Right lobe of liver (tissue), 4 donors: ENCODE data around the gene ARL15.

Source experiments
- CTCF ChIP-seq, 4 donors: fragments of 200-600 bp in 3 of 4; fragments of 450-650 bp in 1 of 4; IDR thresholded peaks; one replicate each; pipeline versions ENCODE4 v1.5.1 to v1.8.0; 2016 to 2022; ENCODE audit warnings: antibody characterized with exemption in 4 of 4, mild to moderate bottlenecking in 2 of 4
- POLR2A ChIP-seq: fragments of 450-650 bp; IDR thresholded peaks from one replicate; pipeline ENCODE4 v1.6.1; 2017; ENCODE audit warnings: antibody characterized with exemption, mild to moderate bottlenecking
- donor health status: DM: no; HTN: no; CAD: no.
- donor health status: DM: no; HTN: no; CAD: no.
- donor health status: DM: no; HTN: yes; CAD: no.

- TF ChIP-seq CTCF (IDR thresholded peaks at IDR 0.05) (no peak), POLR2A (no peak)
These were observed 9.2 kb downstream of the ARL15 start for GRCh38 chr5:54301220-54301619.
